T-helper 1 cell treated with Interleukin-12 subunit alpha and Interleukin-12 subunit beta and Interleukin-4 antibody, amounts not matched to agents 30 μg/mL and 1 μg/mL, for 36 hours (primary cell): ENCODE measurements around the gene PLA2G6.
A peak's percentile ranks its signal among the peaks of the same experiment; 100 is the strongest.

Experiments used
- H3K27ac Mint-ChIP-seq: one replicate; pipeline ENCODE4 v1.8.0; 2021; ENCODE audit warnings: mild to moderate bottlenecking, mixed read lengths
- H3K27me3 Mint-ChIP-seq: one replicate; pipeline ENCODE4 v1.8.0; 2021; ENCODE audit warnings: low read depth, mixed read lengths
- H3K36me3 Mint-ChIP-seq: one replicate; pipeline ENCODE4 v1.8.0; 2021; ENCODE audit warnings: low read depth, mixed read lengths
- H3K4me1 Mint-ChIP-seq: one replicate; pipeline ENCODE4 v1.8.0; 2021; ENCODE audit warnings: low read depth, mixed read lengths
- H3K4me3 Mint-ChIP-seq: one replicate; pipeline ENCODE4 v1.8.0; 2021; ENCODE audit warnings: mild to moderate bottlenecking, moderate library complexity, mixed read lengths
- H3K9me3 Mint-ChIP-seq: one replicate; pipeline ENCODE4 v1.8.0; 2021; ENCODE audit warnings: mixed read lengths

Gene PLA2G6

GRCh38 chr22:38111925-38112355 lies 69.7 kb downstream of the PLA2G6 start:
- Mint-ChIP-seq H3K4me3 (no peak overlapping the region), H3K27ac (no peak overlapping the region), H3K27me3 (no peaks in the 10 kb centered on the region), H3K4me1 (peaks cover 2% of the 10 kb centered on the region), H3K9me3 (peaks cover 3% of the 10 kb centered on the region), H3K36me3 (peaks cover 3% of the 10 kb centered on the region)

- no peaks in the 10 kb centered on the region for H3K27me3 Mint-ChIP-seq
- no peak overlapping the region for H3K27ac Mint-ChIP-seq
These were observed 70.5 kb downstream of the PLA2G6 start for GRCh38 chr22:38110863-38111852.

GRCh38 chr22:38110008-38110862 lies 71.4 kb downstream of the PLA2G6 start, which contains the start of gene BAIAP2L2:
BAIAP2L2 (minus strand) TSS chr22:38110684; CDS start chr22:38110525, 159 bp downstream.
- Mint-ChIP-seq H3K27me3 (no peaks in the 10 kb centered on the region), H3K36me3 (peaks cover 3% of the 10 kb centered on the region), H3K4me1 (peaks cover 3% of the 10 kb centered on the region), H3K9me3 (peaks cover 3% of the 10 kb centered on the region), H3K27ac (peak within 1 kb of the TSS; percentile 83), H3K4me3 (no peak within 1 kb of the TSS)

More at GRCh38 chr22:38110863-38111852, 70.5 kb downstream of the PLA2G6 start:
- H3K4me1 Mint-ChIP-seq = peaks cover 2% of the 10 kb centered on the region
- H3K36me3 Mint-ChIP-seq = peaks cover 3% of the 10 kb centered on the region
- peaks cover 3% of the 10 kb centered on the region for H3K9me3 Mint-ChIP-seq
- H3K4me3 Mint-ChIP-seq = no peak overlapping the region

GRCh38 chr22:38109371-38110001 lies 72.1 kb downstream of the PLA2G6 start:
- peak overlapping the region; percentile 83 for H3K27ac Mint-ChIP-seq
- no peaks in the 10 kb centered on the region for H3K27me3 Mint-ChIP-seq
- H3K4me1 Mint-ChIP-seq = peaks cover 8% of the 10 kb centered on the region

GRCh38 chr22:38108561-38109319 lies 72.9 kb downstream of the PLA2G6 start:
- peaks cover 2% of the 10 kb centered on the region for H3K36me3 Mint-ChIP-seq
- H3K4me1 Mint-ChIP-seq = peaks cover 10% of the 10 kb centered on the region
- no peak overlapping the region for H3K4me3 Mint-ChIP-seq
- H3K27me3 Mint-ChIP-seq = no peaks in the 10 kb centered on the region
- peaks cover 3% of the 10 kb centered on the region for H3K9me3 Mint-ChIP-seq
- H3K27ac Mint-ChIP-seq = peak overlapping the region; percentile 26

More at GRCh38 chr22:38109371-38110001, 72.1 kb downstream of the PLA2G6 start:
- H3K36me3 Mint-ChIP-seq = peaks cover 3% of the 10 kb centered on the region
- no peak overlapping the region for H3K4me3 Mint-ChIP-seq
- peaks cover 3% of the 10 kb centered on the region for H3K9me3 Mint-ChIP-seq

GRCh38 chr22:38107692-38108515 lies 73.7 kb downstream of the PLA2G6 start:
- H3K9me3 Mint-ChIP-seq = peaks cover 3% of the 10 kb centered on the region
- peak overlapping the region; percentile 26 for H3K27ac Mint-ChIP-seq
- no peak overlapping the region for H3K4me3 Mint-ChIP-seq
- no peaks in the 10 kb centered on the region for H3K27me3 Mint-ChIP-seq
- H3K36me3 Mint-ChIP-seq = peaks cover 2% of the 10 kb centered on the region
- H3K4me1 Mint-ChIP-seq = peaks cover 11% of the 10 kb centered on the region

- Mint-ChIP-seq H3K4me1 (peaks cover 11% of the 10 kb centered on the region), H3K4me3 (no peak overlapping the region), H3K27ac (no peak overlapping the region), H3K9me3 (peaks cover 3% of the 10 kb centered on the region), H3K27me3 (no peaks in the 10 kb centered on the region), H3K36me3 (peaks cover 2% of the 10 kb centered on the region)
These were observed 74.6 kb downstream of the PLA2G6 start for GRCh38 chr22:38106814-38107578.

GRCh38 chr22:38104084-38104483 lies 77.5 kb downstream of the PLA2G6 start:
- no peaks in the 10 kb centered on the region for H3K9me3 Mint-ChIP-seq
- H3K27me3 Mint-ChIP-seq = no peaks in the 10 kb centered on the region
- no peaks in the 10 kb centered on the region for H3K36me3 Mint-ChIP-seq
- H3K27ac Mint-ChIP-seq = no peak overlapping the region
- no peak overlapping the region for H3K4me3 Mint-ChIP-seq
- peaks cover 14% of the 10 kb centered on the region for H3K4me1 Mint-ChIP-seq

GRCh38 chr22:38103641-38104040 lies 78.0 kb downstream of the PLA2G6 start:
- no peak overlapping the region for H3K27ac Mint-ChIP-seq
- peaks cover 14% of the 10 kb centered on the region for H3K4me1 Mint-ChIP-seq
- H3K27me3 Mint-ChIP-seq = no peaks in the 10 kb centered on the region
- H3K4me3 Mint-ChIP-seq = no peak overlapping the region
- H3K36me3 Mint-ChIP-seq = no peaks in the 10 kb centered on the region
- no peaks in the 10 kb centered on the region for H3K9me3 Mint-ChIP-seq

- Mint-ChIP-seq H3K9me3 (no peaks in the 10 kb centered on the region), H3K4me3 (no peak overlapping the region), H3K27ac (no peak overlapping the region), H3K4me1 (peaks cover 5% of the 10 kb centered on the region), H3K27me3 (no peaks in the 10 kb centered on the region), H3K36me3 (no peaks in the 10 kb centered on the region)
These were observed 83.0 kb downstream of the PLA2G6 start for GRCh38 chr22:38098410-38099249.

GRCh38 chr22:38097557-38098409 lies 83.8 kb downstream of the PLA2G6 start:
- Mint-ChIP-seq H3K27ac (no peak overlapping the region), H3K27me3 (no peaks in the 10 kb centered on the region), H3K4me1 (peaks cover 3% of the 10 kb centered on the region), H3K4me3 (no peak overlapping the region), H3K9me3 (no peaks in the 10 kb centered on the region), H3K36me3 (no peaks in the 10 kb centered on the region)
